IMR-90 (cell line): Measurements from ENCODE around the gene ADAMTS13. TPM values are rescaled to one million over a fixed set of nuclear protein-coding genes. Genes with fewer than 3 reads are reported as not detected.

Experiments used
- ATAC-seq: fragments of 200-7000 bp; cut with Tn5 transposase; 2 replicates; pipeline ENCODE4 v1.9.1; 2020; ENCODE audit warnings: low read depth, mild to moderate bottlenecking, moderate library complexity
- BruUV-seq: library from RNA; stranded (reverse); fragments of 400-500 nt; replicated peaks from 2 replicates; lab custom pipeline; 2021; lab: Mats Ljungman, UMichigan
- CTCF ChIA-PET: fragments of 300-600 bp; formaldehyde crosslinking; extraction: SDS; loops from one replicate; lab custom pipeline; 2021; ENCODE audit warnings: antibody characterized with exemption; lab: Yijun Ruan, JAX
- POLR2A ChIA-PET: fragments of 300-600 bp; sonication (Branson Sonifier 250); formaldehyde crosslinking; loops from one replicate; lab custom pipeline; 2022; ENCODE audit warnings: antibody characterized with exemption; ENCODE audit not compliant: unreplicated experiment; lab: Charles Lee
- DNase-seq: peaks from one replicate; pipeline ENCODE4 v3.0.0; 2013
- H2AFZ ChIP-seq: replicated peaks from 2 replicates; pipeline ENCODE3; 2013; ENCODE audit warnings: low read length, mild to moderate bottlenecking; ENCODE audit not compliant: poor library complexity
- H2AK5ac ChIP-seq: 2 replicates; pipeline ENCODE4 v1.6.1; 2013; ENCODE audit warnings: low read depth, low read length, inconsistent platforms
- H2AK9ac ChIP-seq: replicated peaks from 2 replicates; pipeline ENCODE3; 2013; ENCODE audit warnings: mild to moderate bottlenecking, low read depth, low read length, moderate library complexity; ENCODE audit not compliant: poor library complexity
- H2BK120ac ChIP-seq: 2 replicates; pipeline ENCODE4 v1.6.1; 2013; ENCODE audit warnings: low read depth, low read length, inconsistent platforms
- H2BK15ac ChIP-seq: 3 replicates; pipeline ENCODE4 v1.6.1; 2013; ENCODE audit warnings: low read depth, low read length, inconsistent platforms
- H2BK20ac ChIP-seq: 2 replicates; pipeline ENCODE4 v1.6.1; 2013; ENCODE audit warnings: low read depth, mild to moderate bottlenecking, inconsistent platforms, low read length, moderate library complexity
- H2BK5ac ChIP-seq: 2 replicates; pipeline ENCODE4 v1.6.1; 2013; ENCODE audit warnings: mild to moderate bottlenecking, low read depth, low read length, inconsistent platforms; ENCODE audit not compliant: poor library complexity, severe bottlenecking
- H3K14ac ChIP-seq: replicated peaks from 2 replicates; pipeline ENCODE4 v1.6.1; 2013; ENCODE audit warnings: low read depth, low read length, inconsistent platforms
- H3K18ac ChIP-seq: 2 replicates; pipeline ENCODE4 v1.6.1; 2013; ENCODE audit warnings: low read depth, low read length, control low read depth
- H3K23ac ChIP-seq: 2 replicates; pipeline ENCODE4 v1.6.1; 2013; ENCODE audit warnings: low read depth, low read length, inconsistent platforms
- H3K27ac ChIP-seq: 2 replicates; pipeline ENCODE4 v1.5.1; 2013; ENCODE audit warnings: mild to moderate bottlenecking, control low read depth, low read length; ENCODE audit not compliant: insufficient read depth
- H3K27me3 ChIP-seq: 2 replicates; pipeline ENCODE4 v1.6.1; 2013; ENCODE audit warnings: low read length; ENCODE audit not compliant: control insufficient read depth, insufficient read depth
- H3K36me3 ChIP-seq: 2 replicates; pipeline ENCODE4 v1.6.1; 2013; ENCODE audit warnings: low read length, mixed read lengths; ENCODE audit not compliant: control insufficient read depth, insufficient read depth
- H3K4ac ChIP-seq: 2 replicates; pipeline ENCODE4 v1.6.1; 2013; ENCODE audit warnings: low read depth, low read length, inconsistent platforms
- H3K4me1 ChIP-seq: 2 replicates; pipeline ENCODE4 v1.6.1; 2013; ENCODE audit warnings: low read length, mixed read lengths; ENCODE audit not compliant: control insufficient read depth, insufficient read depth
- H3K4me2 ChIP-seq: 2 replicates; pipeline ENCODE4 v1.6.1; 2013; ENCODE audit warnings: low read depth, mild to moderate bottlenecking, control low read depth, low read length, moderate library complexity
- H3K4me3 ChIP-seq: 2 replicates; pipeline ENCODE4 v1.5.1; 2013; ENCODE audit warnings: low read depth, mild to moderate bottlenecking, control low read depth, low read length, moderate library complexity; ENCODE audit not compliant: insufficient read depth
- H3K56ac ChIP-seq: 2 replicates; pipeline ENCODE4 v1.6.1; 2013; ENCODE audit warnings: low read length, inconsistent platforms; ENCODE audit not compliant: insufficient read depth; ENCODE audit errors: extremely low read depth
- H3K79me1 ChIP-seq, 2 experiments: 2 replicates each; pipeline ENCODE4 v1.6.1; 2013; ENCODE audit warnings: low read length in 2 of 2, inconsistent platforms in 1 of 2, low read depth in 1 of 2
- H3K9ac ChIP-seq: 2 replicates; pipeline ENCODE4 v1.6.1; 2013; ENCODE audit warnings: low read depth, low read length, control low read depth
- H3K9me1 ChIP-seq: 2 replicates; pipeline ENCODE4 v1.6.1; 2013; ENCODE audit warnings: low read length, inconsistent platforms; ENCODE audit not compliant: insufficient read depth
- H3K9me3 ChIP-seq: 2 replicates; pipeline ENCODE4 v1.6.1; 2013; ENCODE audit warnings: low read length; ENCODE audit not compliant: control insufficient read depth, insufficient read depth
- H4K20me1 ChIP-seq: 2 replicates; pipeline ENCODE4 v1.6.1; 2013; ENCODE audit warnings: low read length, inconsistent platforms; ENCODE audit not compliant: insufficient read depth
- H4K5ac ChIP-seq: 2 replicates; pipeline ENCODE4 v1.6.1; 2013; ENCODE audit warnings: mild to moderate bottlenecking, low read depth, low read length, control low read depth
- H4K8ac ChIP-seq, 2 experiments: 2 replicates each; pipeline ENCODE4 v1.6.1; 2013; ENCODE audit warnings: low read depth in 2 of 2, low read length in 2 of 2, control low read depth in 1 of 2, inconsistent platforms in 1 of 2
- H4K91ac ChIP-seq: 2 replicates; pipeline ENCODE4 v1.6.1; 2013; ENCODE audit warnings: low read depth, low read length, inconsistent platforms; ENCODE audit not compliant: insufficient read depth
- BHLHE40 ChIP-seq: fragments of 150-350 bp; IDR thresholded peaks from 2 replicates; pipeline ENCODE4 v1.6.1; 2016; ENCODE audit warnings: mild to moderate bottlenecking, low read depth, low read length
- CEBPB ChIP-seq: IDR thresholded peaks from 2 replicates; pipeline ENCODE4 v1.6.1; 2012; ENCODE audit warnings: low read depth, low read length, improper control_type of control experiment
- CHD1 ChIP-seq: IDR thresholded peaks from 2 replicates; pipeline ENCODE4 v1.6.1; 2012; ENCODE audit warnings: low read depth, low read length, improper control_type of control experiment
- CTCF ChIP-seq: conservative IDR thresholded peaks from 2 replicates; pipeline ENCODE4 v1.5.1; 2012; ENCODE audit warnings: mild to moderate bottlenecking, low read depth, low read length, improper control_type of control experiment
- POLR2A ChIP-seq: IDR thresholded peaks from 2 replicates; pipeline ENCODE4 v1.6.1; 2012; ENCODE audit warnings: mild to moderate bottlenecking, low read depth, low read length
- RAD21 ChIP-seq: IDR thresholded peaks from 2 replicates; pipeline ENCODE4 v1.6.1; 2012; ENCODE audit warnings: low read length, improper control_type of control experiment
- RCOR1 ChIP-seq: IDR thresholded peaks from 2 replicates; pipeline ENCODE4 v1.6.1; 2012; ENCODE audit warnings: mild to moderate bottlenecking, low read length, improper control_type of control experiment; ENCODE audit not compliant: insufficient replicate concordance
- USF2 ChIP-seq: fragments of 150-350 bp; IDR thresholded peaks from 2 replicates; pipeline ENCODE4 v1.6.1; 2017; ENCODE audit warnings: mild to moderate bottlenecking, antibody characterized with exemption, low read length, low read depth
- WGBS, 2 experiments: methylation state at CpG; one replicate each; pipeline versions ENCODE4 v1.1.5 to v1.1.7; 2013; ENCODE audit warnings: missing lambda C conversion rate in 2 of 2; ENCODE audit not compliant: insufficient read length in 1 of 2; ENCODE audit errors: extremely low coverage in 2 of 2; 5-methylcytosine and 5-hydroxymethylcytosine counted together
- dilution Hi-C: fragments of 300-500 bp; cut with HindIII; formaldehyde crosslinking; loops from one replicate; pipeline ENCODE4 v1.14.3; 2018; ENCODE audit warnings: low sequenced_read_pairs; ENCODE audit not compliant: unreplicated experiment
- in situ Hi-C: fragments of 300-500 bp; cut with MboI; formaldehyde crosslinking; loops from 3 replicates; pipeline ENCODE4 v1.14.3; 2019; ENCODE audit warnings: low sequenced_read_pairs, inconsistent platforms, mixed read lengths
- intact Hi-C: fragments of 100-400 bp; cut with micrococcal nuclease; formaldehyde crosslinking; loops from 2 replicates; pipeline ENCODE4 v1.10.0; 2022
- polyA plus RNA-seq, 3 experiments: library from polyadenylated mRNA; depleted of rRNA; stranded (reverse); fragments of >200 nt; gene quantifications; 2 replicates each; pipeline ENCODE4 v1.2.3, GENCODE V29; 2012; ENCODE audit warnings: low replicate concordance in 1 of 3
- total RNA-seq: library from RNA; depleted of rRNA; stranded (reverse); fragments of >200 nt; gene quantifications from 2 replicates; pipeline ENCODE4 v1.2.3, GENCODE V29; 2012

Gene ADAMTS13
- total and polyA plus RNA-seq, 2 of the 4 experiments (the other 2 are of a cell fraction), result 0.18 to 2.8 TPM

- intact Hi-C loops (no loop called here), dilution Hi-C loops (no loop called here), in situ Hi-C loops (no loop called here)
- ATAC-seq (peak; percentile 67; the same call in 1 of the 2 replicates), DNase-seq (no peak)
- H3K9ac ChIP-seq, result no peak overlapping the region
- no peak overlapping the region for H3K14ac ChIP-seq
- H3K36me3 ChIP-seq, result peaks cover 1% of the 10 kb centered on the region; the same call in 1 of the 2 replicates
- no peak overlapping the region for H2BK120ac ChIP-seq
- POLR2A ChIA-PET, result no interaction called here
- no peak overlapping the region for H2BK15ac ChIP-seq
- H3K4me3 ChIP-seq, result no peak overlapping the region
- no TSS peak for BruUV-seq
- H3K27me3 ChIP-seq, result peaks cover 30% of the 10 kb centered on the region
- WGBS, 2 experiments, result 23% methylated on average over 8 of the region's 14 CpGs; no CpG with 5 or more reads in 1 of the 2 experiments
- no peaks in the 10 kb centered on the region for H3K4me1 ChIP-seq
- H2BK20ac ChIP-seq, result no peak overlapping the region
- H3K27ac ChIP-seq, result no peak overlapping the region
- H3K23ac ChIP-seq, result no peak overlapping the region
- no peak overlapping the region for H3K4me2 ChIP-seq
- H3K4ac ChIP-seq, result no peak overlapping the region
- no peak overlapping the region for H4K5ac ChIP-seq
- H3K9me1 ChIP-seq, result 0 out of 2 replicates have a peak, but pooled peaks cover 4% of the 10 kb centered on the region
- CTCF ChIA-PET, result interaction anchor here (0.6 kb wide), 1 partner anchor 23 kb away, joined by 3 read pairs; no protein-coding TSS in a partner anchor
- H3K79me1 ChIP-seq, result no peaks in the 10 kb centered on the region
- no peak overlapping the region for H2AK9ac ChIP-seq
- H3K18ac ChIP-seq, result no peak overlapping the region
- no peak overlapping the region for H2AFZ ChIP-seq
- no peak overlapping the region for H2BK5ac ChIP-seq
- H4K20me1 ChIP-seq, result no peaks in the 10 kb centered on the region
- no peak overlapping the region for H4K8ac ChIP-seq
- no peak for TF ChIP-seq USF2
- TF ChIP-seq POLR2A, result no peak
- no peak for TF ChIP-seq CHD1
- no peak for TF ChIP-seq RCOR1
- TF ChIP-seq RAD21, result peak; percentile 28; the same call in 1 of the 2 replicates
- TF ChIP-seq BHLHE40, result no peak
- peak; percentile 42 for TF ChIP-seq CTCF
- TF ChIP-seq CEBPB, result no peak
- H3K56ac ChIP-seq, result no peak overlapping the region
- H2AK5ac ChIP-seq, result no peak overlapping the region
- no peak overlapping the region for H4K91ac ChIP-seq
- no peaks in the 10 kb centered on the region for H3K9me3 ChIP-seq
Measured at GRCh38 chr9:133396952-133397351, 25.2 kb upstream of the ADAMTS13 start.
